Spleen (tissue), 11 donors: Measurements from ENCODE around the gene SOX9. TPM values are rescaled to one million over a fixed set of nuclear protein-coding genes. Genes with fewer than 3 reads are reported as not detected.

Source experiments
- DNase-seq: peaks from one replicate; pipeline ENCODE4 v3.0.0-alpha.2; 2020
- H3K27ac ChIP-seq, 8 donors: fragments of 200-600 bp; sonication (generic) in 7 of 8; 1 replicate in 4 of 8; 2 replicates in 4 of 8; pipeline versions ENCODE4 v1.5.0 to v1.8.0; 2016 to 2021; ENCODE audit warnings: inconsistent platforms in 4 of 8, mild to moderate bottlenecking in 4 of 8, moderate library complexity in 1 of 8
- H3K27me3 ChIP-seq, 7 donors: fragments of 200-600 bp; sonication (generic) in 6 of 7; replicated peaks in 1 of 7; 1 replicate in 4 of 7; 2 replicates in 3 of 7; pipeline versions ENCODE4 v1.5.0 to v1.8.0; 2016 to 2021; ENCODE audit warnings: inconsistent platforms in 3 of 7, mild to moderate bottlenecking in 1 of 7
- H3K36me3 ChIP-seq, 6 donors: fragments of 200-600 bp; sonication (generic) in 5 of 6; 1 replicate in 4 of 6; 2 replicates in 2 of 6; pipeline versions ENCODE4 v1.5.0 to v1.8.0; 2016 to 2021; ENCODE audit warnings: inconsistent platforms in 2 of 6
- H3K4me1 ChIP-seq, 6 donors: fragments of 200-600 bp; sonication (generic) in 5 of 6; 1 replicate in 3 of 6; 2 replicates in 3 of 6; pipeline versions ENCODE4 v1.5.0 to v1.8.0; 2016 to 2021; ENCODE audit warnings: inconsistent platforms in 3 of 6
- H3K4me3 ChIP-seq, 8 donors: fragments of 200-600 bp; sonication (generic) in 7 of 8; 1 replicate in 4 of 8; 2 replicates in 4 of 8; pipeline versions ENCODE4 v1.5.0 to v1.8.0; 2016 to 2021; ENCODE audit warnings: inconsistent platforms in 4 of 8, mild to moderate bottlenecking in 4 of 8, moderate library complexity in 2 of 8
- H3K9me3 ChIP-seq, 8 donors: fragments of 200-600 bp; sonication (generic) in 7 of 8; 1 replicate in 4 of 8; 2 replicates in 4 of 8; pipeline versions ENCODE4 v1.5.0 to v1.8.0; 2016 to 2021; ENCODE audit warnings: inconsistent platforms in 4 of 8
- POLR2A ChIP-seq, 3 donors: fragments of 450-650 bp; IDR thresholded peaks; one replicate each; pipeline ENCODE4 v1.5.1; 2017; ENCODE audit warnings: antibody characterized with exemption in 3 of 3, mild to moderate bottlenecking in 1 of 3
- POLR2AphosphoS5 ChIP-seq, 3 donors: sonication (generic); formaldehyde crosslinking; IDR thresholded peaks; one replicate each; pipeline ENCODE4 v1.5.1; 2017; ENCODE audit warnings: antibody characterized with exemption in 3 of 3
- WGBS, 5 donors: extraction: QIAGEN DNeasy Blood & Tissue Kit in 3 of 5; methylation state at CpG; one replicate each; pipeline versions ENCODE4 v1.1.5 to v1.1.7; 2013 to 2018; 5-methylcytosine and 5-hydroxymethylcytosine counted together
- intact Hi-C: fragments of 100-400 bp; cut with DNase I; formaldehyde crosslinking; loops from one replicate; pipeline ENCODE4 v1.15.0; 2023; ENCODE audit warnings: low total_unique reads
- polyA plus RNA-seq, 3 donors: library from polyadenylated mRNA; stranded (reverse); fragments of 200-250 nt; gene quantifications; one replicate each; pipeline ENCODE4 v1.2.1, GENCODE V29; 2013
- total RNA-seq, 7 donors: library from RNA; depleted of rRNA in 3 of 7; stranded (reverse); fragments of >200 nt in 3 of 7; fragmentation: NEBNext Ultra II Directional in 4 of 7; extraction: Animal tissue kit (Norgen Biotek cat#: 25700) in 4 of 7; gene quantifications; one replicate each; pipeline versions ENCODE4 v1.1.0 to v1.2.1, GENCODE V29; 2016 to 2021
- TF ChIP-seq, protein P1 (sequence below), 11 experiments: fragments of 200-600 bp in 7 of 11; fragments of 450-650 bp in 4 of 11; sonication (generic) in 4 of 11; IDR thresholded peaks in 8 of 11; conservative IDR thresholded peaks in 3 of 11; 1 replicate in 7 of 11; 2 replicates in 4 of 11; pipeline versions ENCODE4 v1.4.0 to v1.8.0; 2016 to 2021; ENCODE audit warnings: antibody characterized with exemption in 11 of 11, inconsistent platforms in 4 of 11, mild to moderate bottlenecking in 1 of 11
- donor health status: healthy with polysubstance abuse.
- donor health status: DM: no; HTN: no; CAD: no; lungs with moderate emphysema.
- donor health status: DM: no; HTN: no; CAD: no.
- donor health status: Bipolar disorder and iron deficiency.
- donor health status: healthy.
- donor health status: DM: no; HTN: no; CAD: no.
- donor health status: DM: yes; HTN: yes; CAD: no.

The SOX9 gene
- total and polyA plus RNA-seq, 10 donors, result 0.09 to 1.0 (median 0.38) TPM; not detected in 2

DNA sequence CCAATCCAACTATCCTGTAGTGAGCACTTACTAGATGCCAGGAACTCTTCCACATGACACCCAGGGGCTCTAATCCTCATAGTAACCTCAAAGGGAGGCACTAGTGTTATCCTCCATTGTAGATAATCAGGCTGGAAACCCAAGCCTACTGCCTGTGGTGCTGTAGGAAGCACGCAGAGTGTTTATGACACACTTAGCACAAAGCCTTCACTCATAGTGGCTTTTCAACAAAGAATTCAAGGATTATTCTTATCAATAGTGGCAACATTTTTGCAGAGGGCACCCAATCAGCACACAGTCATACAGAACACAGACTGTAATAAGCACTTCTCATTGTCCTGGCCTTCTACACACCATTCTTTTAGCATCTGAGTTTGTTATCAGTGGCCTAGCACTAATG, 18.5 kb upstream of the SOX9 start:
- Histone ChIP-seq H3K4me3 (no peak overlapping the region), H3K36me3 (no peaks in the 10 kb centered on the region), H3K4me1 (no peaks in the 10 kb centered on the region), H3K27ac (no peak overlapping the region), H3K9me3 (peaks cover 0 to 9% (median 0%) of the 10 kb centered on the region in 8 donors), H3K27me3 (peaks cover 0 to 9% (median 0%) of the 10 kb centered on the region in 7 donors)
- no peak for DNase-seq
- intact Hi-C loops, result no loop called here
- TF ChIP-seq, protein P1, sequence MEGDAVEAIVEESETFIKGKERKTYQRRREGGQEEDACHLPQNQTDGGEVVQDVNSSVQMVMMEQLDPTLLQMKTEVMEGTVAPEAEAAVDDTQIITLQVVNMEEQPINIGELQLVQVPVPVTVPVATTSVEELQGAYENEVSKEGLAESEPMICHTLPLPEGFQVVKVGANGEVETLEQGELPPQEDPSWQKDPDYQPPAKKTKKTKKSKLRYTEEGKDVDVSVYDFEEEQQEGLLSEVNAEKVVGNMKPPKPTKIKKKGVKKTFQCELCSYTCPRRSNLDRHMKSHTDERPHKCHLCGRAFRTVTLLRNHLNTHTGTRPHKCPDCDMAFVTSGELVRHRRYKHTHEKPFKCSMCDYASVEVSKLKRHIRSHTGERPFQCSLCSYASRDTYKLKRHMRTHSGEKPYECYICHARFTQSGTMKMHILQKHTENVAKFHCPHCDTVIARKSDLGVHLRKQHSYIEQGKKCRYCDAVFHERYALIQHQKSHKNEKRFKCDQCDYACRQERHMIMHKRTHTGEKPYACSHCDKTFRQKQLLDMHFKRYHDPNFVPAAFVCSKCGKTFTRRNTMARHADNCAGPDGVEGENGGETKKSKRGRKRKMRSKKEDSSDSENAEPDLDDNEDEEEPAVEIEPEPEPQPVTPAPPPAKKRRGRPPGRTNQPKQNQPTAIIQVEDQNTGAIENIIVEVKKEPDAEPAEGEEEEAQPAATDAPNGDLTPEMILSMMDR (IDR thresholded peaks at IDR 0.05 in 8 of 11, conservative IDR thresholded peaks at IDR 0.05 in 3 of 11), result no peak
- TF ChIP-seq POLR2AphosphoS5 (IDR thresholded peaks at IDR 0.05) (no peak), POLR2A (IDR thresholded peaks at IDR 0.05) (no peak)
- 87 to 93% (median 92%) methylated on average over 1 of the region's 1 CpG; no CpG with 5 or more reads in 1 of the 5 donors for WGBS, 5 donors

GRCh38 chr17:72104164-72104862, 16.5 kb upstream of the SOX9 start:
- Histone ChIP-seq H3K4me3 (no peak overlapping the region), H3K27ac (no peak overlapping the region), H3K9me3 (no peaks in the 10 kb centered on the region), H3K4me1 (no peaks in the 10 kb centered on the region), H3K36me3 (no peaks in the 10 kb centered on the region), H3K27me3 (peaks cover 0 to 16% (median 0%) of the 10 kb centered on the region in 7 donors)
- intact Hi-C loops, result no loop called here
- no peak for TF ChIP-seq POLR2A (IDR thresholded peaks at IDR 0.05)
- TF ChIP-seq, protein P1 (IDR thresholded peaks at IDR 0.05 in 8 of 11, conservative IDR thresholded peaks at IDR 0.05 in 3 of 11), result no peak
- no peak for TF ChIP-seq POLR2AphosphoS5 (IDR thresholded peaks at IDR 0.05)
- 64 to 78% (median 72%) methylated on average over 11 of the region's 11 CpGs for WGBS, 5 donors
- no peak for DNase-seq

GRCh38 chr17:72104863-72105234, 16.0 kb upstream of the SOX9 start:
- TF ChIP-seq, protein P1 (IDR thresholded peaks at IDR 0.05 in 8 of 11, conservative IDR thresholded peaks at IDR 0.05 in 3 of 11), result no peak
- no peak for TF ChIP-seq POLR2A (IDR thresholded peaks at IDR 0.05)
- no peak for TF ChIP-seq POLR2AphosphoS5 (IDR thresholded peaks at IDR 0.05)
- intact Hi-C loops, result no loop called here
- peaks cover 0 to 20% (median 0%) of the 10 kb centered on the region in 7 donors for H3K27me3 ChIP-seq
- no peaks in the 10 kb centered on the region for H3K4me1 ChIP-seq
- no peak overlapping the region for H3K27ac ChIP-seq
- no peaks in the 10 kb centered on the region for H3K9me3 ChIP-seq
- DNase-seq, result no peak
- no peak overlapping the region for H3K4me3 ChIP-seq
- WGBS, 5 donors, result 67 to 75% (median 73%) methylated on average over 6 of the region's 6 CpGs
- no peaks in the 10 kb centered on the region for H3K36me3 ChIP-seq

GRCh38 chr17:72107100-72107499, 13.7 kb upstream of the SOX9 start:
- no peak overlapping the region for H3K4me3 ChIP-seq
- 70 to 78% (median 74%) methylated on average over 5 of the region's 5 CpGs for WGBS, 5 donors
- H3K27me3 ChIP-seq, result peaks cover 0 to 39% (median under 1%) of the 10 kb centered on the region in 7 donors
- H3K4me1 ChIP-seq, result no peaks in the 10 kb centered on the region
- no peak overlapping the region for H3K27ac ChIP-seq
- intact Hi-C loops, result no loop called here
- DNase-seq, result no peak
- no peaks in the 10 kb centered on the region for H3K9me3 ChIP-seq
- no peaks in the 10 kb centered on the region for H3K36me3 ChIP-seq
- TF ChIP-seq POLR2A (IDR thresholded peaks at IDR 0.05) (no peak), POLR2AphosphoS5 (IDR thresholded peaks at IDR 0.05) (no peak)
- TF ChIP-seq, protein P1 (IDR thresholded peaks at IDR 0.05 in 8 of 11, conservative IDR thresholded peaks at IDR 0.05 in 3 of 11), result no peak
